ENCODE results near the gene AGRN.
"Not testable (repeated sequence)": the region's sequence is repeated elsewhere in the genome, so short reads cannot be mapped to it uniquely, and the experiment has no call there.

AGRN gene

GRCh38 chr1:1094981-1095380 is 75.1 kb downstream of the AGRN start:
- DNase-seq = no peak

DNA sequence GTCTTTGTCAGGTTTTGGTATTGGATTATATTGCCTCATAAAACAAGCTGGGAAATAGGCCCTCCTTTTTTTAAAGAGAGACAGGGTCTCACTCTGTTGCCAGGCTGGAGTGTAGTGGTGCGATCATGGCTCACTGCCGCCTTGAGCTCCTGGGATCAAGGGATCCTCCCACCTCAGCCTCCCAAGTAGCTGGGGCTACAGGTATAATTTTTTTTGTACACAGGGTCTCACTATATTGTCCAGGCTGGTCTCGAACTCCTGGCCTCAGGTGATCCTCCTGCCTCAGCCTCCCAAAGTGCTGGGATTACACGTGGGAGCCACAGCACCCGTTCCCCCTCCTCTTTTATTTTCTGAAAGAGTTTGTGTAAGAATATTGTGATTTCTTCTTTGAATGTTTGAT is 76.2 kb downstream of the AGRN start:
- DNase-seq = not testable (repeated sequence)

DNA sequence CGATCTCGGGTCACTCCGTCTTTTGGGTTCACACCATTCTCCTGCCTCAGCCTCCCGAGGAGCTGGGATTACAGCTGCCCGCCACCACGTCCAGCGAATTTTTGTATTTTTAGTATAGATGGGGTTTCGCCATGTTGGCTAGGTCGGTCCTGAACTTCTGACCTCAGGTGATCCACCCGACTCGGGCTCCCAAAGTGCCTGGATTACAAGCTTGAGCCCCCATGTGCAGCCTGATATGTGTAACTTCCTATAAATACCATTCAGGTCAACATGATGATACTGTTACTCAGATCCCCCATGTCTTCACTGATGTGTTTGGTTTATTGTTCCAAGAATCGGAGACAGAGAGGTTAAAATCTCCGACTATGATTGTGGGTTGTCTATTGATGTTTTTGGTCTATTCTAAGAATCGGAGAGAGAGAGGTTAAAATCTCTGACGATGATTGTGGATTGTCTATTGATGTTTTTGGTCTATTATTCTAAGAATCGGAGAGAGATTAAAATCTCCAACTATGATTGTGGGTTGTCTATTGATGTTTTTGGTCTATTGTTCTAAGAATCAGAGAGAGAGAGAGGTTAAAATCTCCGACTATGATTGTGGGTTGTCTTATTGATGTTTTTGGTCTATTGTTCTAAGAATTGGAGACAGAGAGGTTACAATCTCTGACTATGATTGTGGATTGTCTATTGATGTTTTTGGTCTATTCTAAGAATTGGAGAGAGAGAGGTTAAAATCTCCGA is 78.9 kb downstream of the AGRN start:
- DNase-seq = peak in 1 of 2 donors; percentile 68

DNA sequence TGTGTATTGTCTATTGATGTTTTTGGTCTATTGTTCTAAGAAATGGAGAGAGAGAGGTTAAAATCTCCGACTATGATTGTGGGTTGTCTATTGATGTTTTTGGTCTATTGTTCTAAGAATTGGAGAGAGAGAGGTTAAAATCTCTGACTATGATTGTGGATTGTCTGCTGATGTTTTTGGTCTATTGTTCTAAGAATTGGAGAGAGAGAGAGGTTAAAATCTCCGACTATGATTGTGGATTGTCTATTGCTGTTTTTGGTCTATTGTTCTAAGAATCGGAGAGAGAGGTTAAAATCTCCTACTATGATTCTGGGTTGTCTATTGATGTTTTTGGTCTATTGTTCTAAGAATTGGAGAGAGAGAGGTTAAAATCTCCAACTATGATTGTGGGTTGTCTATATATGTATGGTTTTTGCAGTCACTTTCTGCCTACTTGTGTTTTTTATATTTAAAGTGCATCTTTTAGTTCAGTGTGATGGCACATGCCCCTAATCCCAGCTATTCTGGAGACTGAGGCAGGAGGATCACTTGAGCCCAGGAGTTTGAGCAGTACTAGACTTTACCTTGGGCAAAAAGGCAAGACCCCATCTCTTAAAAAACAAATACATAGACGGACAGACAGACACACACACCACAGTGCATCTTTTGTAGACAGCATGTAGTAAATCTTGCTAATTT is 79.7 kb downstream of the AGRN start:
- DNase-seq = no peak

DNA sequence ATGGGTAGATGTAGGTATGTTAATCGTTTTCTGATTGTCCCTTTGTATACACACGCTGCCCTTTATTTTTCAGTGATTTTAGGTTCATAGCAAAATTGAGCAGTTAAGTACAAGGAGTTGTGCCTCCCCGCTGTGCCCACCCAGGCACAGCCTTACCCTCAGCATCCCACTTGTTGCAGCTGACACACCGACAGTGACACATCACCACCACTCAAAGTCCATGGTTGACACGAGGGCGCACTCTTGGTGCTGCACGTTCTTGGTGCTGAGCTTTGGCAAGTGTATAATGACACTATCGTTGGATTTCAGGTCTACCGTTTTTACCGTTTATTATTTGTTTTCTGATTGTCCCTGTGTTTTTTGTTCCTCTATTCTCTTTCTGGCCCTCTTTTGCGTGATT is 80.4 kb downstream of the AGRN start:
- no peak for DNase-seq

DNA sequence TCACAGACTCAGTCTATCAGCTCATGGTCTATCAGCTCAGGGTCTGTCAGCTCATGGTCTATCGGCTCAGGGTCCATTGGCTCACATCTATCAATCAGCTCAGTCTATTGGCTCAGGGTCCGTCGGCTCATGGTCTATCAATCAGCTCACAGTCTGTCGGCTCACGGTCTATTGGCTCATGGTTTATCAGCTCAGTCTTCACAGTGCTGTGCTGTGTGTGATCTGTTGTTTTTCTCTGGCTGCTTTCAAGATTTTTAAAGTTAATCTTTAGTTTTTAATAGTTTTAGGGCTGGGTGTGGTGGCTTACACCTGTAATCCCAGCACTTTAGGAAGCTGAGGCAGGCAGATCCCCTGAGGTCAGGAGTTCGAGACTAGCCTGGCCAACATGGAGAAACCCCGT is 81.6 kb downstream of the AGRN start:
- no peak for DNase-seq

DNA sequence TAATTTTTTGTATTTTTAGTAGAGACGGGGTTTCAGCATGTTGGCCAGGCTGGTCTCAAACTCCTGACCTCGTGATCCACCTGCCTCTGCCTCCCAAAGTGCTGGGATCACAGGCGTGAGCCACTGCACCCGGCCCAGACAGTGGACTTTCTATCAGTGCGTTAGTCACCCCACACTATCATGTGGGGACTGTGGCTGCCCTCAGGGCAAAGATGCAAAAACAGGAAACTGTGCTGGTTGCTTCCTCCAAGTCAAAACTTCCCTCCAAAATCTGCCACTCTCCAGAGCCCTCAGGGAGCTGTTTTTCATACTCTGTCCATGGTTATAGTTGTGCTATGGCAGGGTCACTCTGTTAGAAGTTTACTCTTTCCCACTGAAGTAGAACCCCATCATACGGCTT is 84.2 kb downstream of the AGRN start:
- DNase-seq = not testable (repeated sequence)

Measured in CD4-positive, alpha-beta T cell treated with Interferon alpha-2 for 1 hour (primary cell).